HCT116 (cell line): Measurements from ENCODE around the gene GDNF. TPM values are rescaled to one million over a fixed set of nuclear protein-coding genes. Genes with fewer than 3 reads are reported as not detected.

Source experiments
- ATAC-seq: fragments of 200-7000 bp; cut with Tn5 transposase; 2 replicates; pipeline ENCODE4 v1.9.1; 2020; ENCODE audit warnings: mild to moderate bottlenecking, moderate library complexity
- BruUV-seq: library from RNA; stranded (reverse); fragments of 400-500 nt; replicated peaks from 2 replicates; lab custom pipeline; 2021; lab: Mats Ljungman, UMichigan
- CTCF ChIA-PET: fragments of 300-600 bp; sonication (Branson Sonifier 250); formaldehyde crosslinking; loops from one replicate; lab custom pipeline; 2021; ENCODE audit warnings: antibody characterized with exemption; lab: Charles Lee
- POLR2A ChIA-PET: fragments of 300-600, 350-600 bp; sonication (Branson Sonifier 250); formaldehyde crosslinking; loops from one replicate; lab custom pipeline; 2021; ENCODE audit warnings: antibody characterized with exemption; lab: Charles Lee
- RAD21 ChIA-PET, 2 experiments: fragments of 300-600 bp; sonication (Branson Sonifier 250); formaldehyde crosslinking; loops; one replicate each; lab custom pipeline; 2023; ENCODE audit warnings: low total read pairs in 2 of 2; ENCODE audit not compliant: uncharacterized antibody in 2 of 2, unreplicated experiment in 2 of 2, low non-redundant PET in 1 of 2; lab: Charles Lee
- DNase-seq: peaks from one replicate; pipeline ENCODE4 v3.0.0-alpha.2; 2010; ENCODE audit warnings: low read depth, low spot score
- H2AFZ ChIP-seq: fragments of 200-600 bp; shearing (Covaris generic), sonication (generic); 2 replicates; pipeline ENCODE4 v1.6.1; 2017; ENCODE audit warnings: low read depth, mixed run types, mixed read lengths, antibody characterized with exemption, low read length; ENCODE audit not compliant: poor library complexity, severe bottlenecking
- H3K27ac ChIP-seq: 2 replicates; pipeline ENCODE4 v1.5.1; 2012; ENCODE audit warnings: low read depth, low read length
- H3K27me3 ChIP-seq: fragments of 200-600 bp; sonication (generic); 2 replicates; pipeline ENCODE4 v1.6.1; 2016; ENCODE audit warnings: mixed run types, low read length, mixed read lengths; ENCODE audit not compliant: insufficient read depth
- H3K36me3 ChIP-seq, 2 experiments: fragments of 200-500 bp in 1 of 2; fragments of 200-600 bp in 1 of 2; sonication (Bioruptor generic) in 1 of 2; sonication (generic) in 1 of 2; 2 replicates each; pipeline versions ENCODE4 v1.5.1 to v1.6.1; 2014 to 2016; ENCODE audit warnings: low read length in 2 of 2, inconsistent platforms in 1 of 2, mixed read lengths in 1 of 2, mixed run types in 1 of 2; ENCODE audit not compliant: insufficient read depth in 2 of 2, control insufficient read depth in 1 of 2
- H3K4me1 ChIP-seq, 2 experiments: fragments of 200-600 bp in 1 of 2; sonication (generic) in 1 of 2; 2 replicates each; pipeline versions ENCODE4 v1.5.1 to v1.6.1; 2012 to 2017; ENCODE audit warnings: low read length in 2 of 2, inconsistent platforms in 1 of 2, mild to moderate bottlenecking in 1 of 2, mixed read lengths in 1 of 2, mixed run types in 1 of 2, moderate library complexity in 1 of 2; ENCODE audit not compliant: insufficient read depth in 2 of 2, control insufficient read depth in 1 of 2
- H3K4me2 ChIP-seq: fragments of 200-600 bp; sonication (generic); 2 replicates; pipeline ENCODE4 v1.6.1; 2017; ENCODE audit warnings: mixed run types, low read length, mixed read lengths
- H3K4me3 ChIP-seq, 2 experiments: fragments of 200-600 bp in 1 of 2; sonication (generic) in 1 of 2; replicated peaks in 1 of 2; 2 replicates each; pipeline ENCODE4 v1.5.1; 2011 to 2016; ENCODE audit warnings: low read length in 2 of 2, control low read depth in 1 of 2, low read depth in 1 of 2, mild to moderate bottlenecking in 1 of 2, mixed read lengths in 1 of 2, mixed run types in 1 of 2
- H3K79me2 ChIP-seq: fragments of 200-600 bp; sonication (generic); 2 replicates; pipeline ENCODE4 v1.6.1; 2017; ENCODE audit warnings: mild to moderate bottlenecking, mixed run types, low read length, moderate library complexity, mixed read lengths; ENCODE audit not compliant: insufficient read depth
- H3K9ac ChIP-seq: fragments of 200-600 bp; sonication (generic); 2 replicates; pipeline ENCODE4 v1.6.1; 2016; ENCODE audit warnings: low read length, mixed read lengths
- H3K9me2 ChIP-seq: fragments of 200-600 bp; sonication (generic), shearing (Covaris generic); 2 replicates; pipeline ENCODE4 v1.6.1; 2017; ENCODE audit warnings: mixed run types, mild to moderate bottlenecking, moderate library complexity; ENCODE audit not compliant: insufficient read depth
- H3K9me3 ChIP-seq, 2 experiments: fragments of 200-500 bp in 1 of 2; fragments of 200-600 bp in 1 of 2; sonication (Bioruptor generic) in 1 of 2; sonication (generic) in 1 of 2; 2 replicates each; pipeline ENCODE4 v1.6.1; 2014 to 2017; ENCODE audit warnings: low read length in 2 of 2, mixed read lengths in 2 of 2, inconsistent platforms in 1 of 2, low read depth in 1 of 2, mild to moderate bottlenecking in 1 of 2, mixed run types in 1 of 2, moderate library complexity in 1 of 2; ENCODE audit not compliant: control insufficient read depth in 1 of 2, insufficient read depth in 1 of 2
- H4K20me1 ChIP-seq: fragments of 200-600 bp; sonication (generic), shearing (Covaris generic); 2 replicates; pipeline ENCODE4 v1.6.1; 2017; ENCODE audit warnings: mixed run types, mild to moderate bottlenecking, moderate library complexity; ENCODE audit not compliant: insufficient read depth
- ATF3 ChIP-seq: IDR thresholded peaks from 2 replicates; pipeline ENCODE4 v1.6.1; 2012
- CBX3 ChIP-seq: IDR thresholded peaks from 2 replicates; pipeline ENCODE4 v1.6.1; 2012; ENCODE audit warnings: low read depth
- CEBPB ChIP-seq: IDR thresholded peaks from 2 replicates; pipeline ENCODE4 v1.6.1; 2012; ENCODE audit warnings: low read depth
- EGR1 ChIP-seq: IDR thresholded peaks from 2 replicates; pipeline ENCODE4 v1.6.1; 2012; ENCODE audit warnings: low read depth
- ELF1 ChIP-seq: IDR thresholded peaks from 2 replicates; pipeline ENCODE4 v1.6.1; 2012; ENCODE audit warnings: low read depth, borderline replicate concordance
- JUND ChIP-seq: IDR thresholded peaks from 2 replicates; pipeline ENCODE4 v1.6.1; 2012
- MAX ChIP-seq: IDR thresholded peaks from 2 replicates; pipeline ENCODE4 v1.6.1; 2012
- POLR2A ChIP-seq: IDR thresholded peaks from 2 replicates; pipeline ENCODE4 v1.7.0; 2011; ENCODE audit warnings: borderline replicate concordance; ENCODE audit not compliant: insufficient read depth, insufficient read length; ENCODE audit errors: extremely low read depth
- RAD21 ChIP-seq: IDR thresholded peaks from 2 replicates; pipeline ENCODE4 v1.6.1; 2012; ENCODE audit warnings: low read depth, mild to moderate bottlenecking
- REST ChIP-seq: IDR thresholded peaks from 2 replicates; pipeline ENCODE4 v1.6.1; 2012; ENCODE audit warnings: low read depth
- ZBTB33 ChIP-seq: IDR thresholded peaks from 2 replicates; pipeline ENCODE4 v1.6.1; 2011; ENCODE audit warnings: mild to moderate bottlenecking, low read length, moderate library complexity; ENCODE audit not compliant: insufficient replicate concordance; ENCODE audit errors: extremely low read depth
- ZFX ChIP-seq: fragments of 450-650 bp; IDR thresholded peaks from 2 replicates; pipeline ENCODE4 v1.6.1; 2017
- ZNF274 ChIP-seq: fragments of 200-500 bp; sonication (Bioruptor generic); IDR thresholded peaks from 2 replicates; pipeline ENCODE4 v1.6.1; 2014; ENCODE audit warnings: mild to moderate bottlenecking, low read depth, low read length, inconsistent platforms
- intact Hi-C: fragments of 100-400 bp; cut with micrococcal nuclease; formaldehyde crosslinking; loops from 2 replicates; pipeline ENCODE4 v1.10.0; 2022
- total RNA-seq: library from RNA; stranded (reverse); gene quantifications from one replicate; pipeline ENCODE4 v1.2.1, GENCODE V29; 2021; ENCODE audit not compliant: unreplicated experiment

Gene GDNF
- total RNA-seq, 1 experiment from 2014 or later = not detected

- TF ChIP-seq ZBTB33 = no peak
- TF ChIP-seq RAD21 = no peak
- TF ChIP-seq ZFX = no peak
- no peak for TF ChIP-seq CBX3
- no peak for TF ChIP-seq ELF1
- no peak for TF ChIP-seq MAX
Measured at GRCh38 chr5:37831821-37832534, 7.9 kb downstream of the GDNF start (continued).

GRCh38 chr5:37830348-37830747 is 9.5 kb downstream of the GDNF start:
- H3K4me2 ChIP-seq = no peak overlapping the region
- no peaks in the 10 kb centered on the region for H3K4me1 ChIP-seq
- no peak overlapping the region for H3K27ac ChIP-seq
- no peaks in the 10 kb centered on the region for H3K27me3 ChIP-seq
- no peak for ATAC-seq
- H4K20me1 ChIP-seq = no peaks in the 10 kb centered on the region
- CTCF ChIA-PET = no interaction called here
- no peak overlapping the region for H3K9ac ChIP-seq
- H3K4me3 ChIP-seq = no peak overlapping the region
- intact Hi-C loops = no loop called here
- H3K79me2 ChIP-seq = no peaks in the 10 kb centered on the region
- no peaks in the 10 kb centered on the region for H3K36me3 ChIP-seq
- no peak for TF ChIP-seq CEBPB
- TF ChIP-seq JUND = no peak
- TF ChIP-seq ZNF274 = no peak
- no peak for TF ChIP-seq EGR1
- no peak for TF ChIP-seq REST
- no peak for TF ChIP-seq ATF3
- TF ChIP-seq POLR2A = no peak
- H3K9me2 ChIP-seq = no peaks in the 10 kb centered on the region
- no peaks in the 10 kb centered on the region for H3K9me3 ChIP-seq
- POLR2A ChIA-PET = no interaction called here
- no peak overlapping the region for H2AFZ ChIP-seq
- DNase-seq = no peak
- BruUV-seq = no TSS peak
- RAD21 ChIA-PET = no interaction called here
